Measurements from ENCODE around the gene ZFC3H1. TPM values are rescaled to one million over a fixed set of nuclear protein-coding genes. Genes with fewer than 3 reads are reported as not detected.

Gene ZFC3H1
- total and polyA plus RNA-seq, 2 donors from 2014 or later: 11.2 to 42.4 TPM

- intact Hi-C loops (cut with DNase I): no loop called here
- no peaks in the 10 kb centered on the region for H3K27me3 ChIP-seq (ENCODE audit: control insufficient read depth, insufficient read depth, low read length)
- H3K4me3 ChIP-seq (ENCODE audit: low read length in 3 of 3): no peak overlapping the region
- no peak for FAIRE-seq
- no peak for TF ChIP-seq CTCF (IDR thresholded peaks at IDR 0.05; ENCODE audit: borderline replicate concordance, extremely low read depth, insufficient read depth)
- DNase-seq: no peak
- no peaks in the 10 kb centered on the region for H3K36me3 ChIP-seq (ENCODE audit: control insufficient read depth in 2 of 3, insufficient read depth in 3 of 3, low read length in 3 of 3)
- H3K9me3 ChIP-seq (ENCODE audit: control insufficient read depth in 2 of 3, insufficient read depth in 1 of 3, low read length in 3 of 3): no peaks in the 10 kb centered on the region
- no peak overlapping the region for H3K27ac ChIP-seq (ENCODE audit: low read depth in 2 of 2, low read length in 2 of 2)
- H3K9ac ChIP-seq (ENCODE audit: low read length in 3 of 3): no peak overlapping the region
- no peaks in the 10 kb centered on the region for H3K4me1 ChIP-seq (ENCODE audit: control insufficient read depth in 2 of 3, insufficient read depth in 2 of 3, low read depth in 1 of 3, low read length in 3 of 3)
Observed at GRCh38 chr12:71566655-71567054, 97.0 kb downstream of the ZFC3H1 start.

- no peak for TF ChIP-seq CTCF (IDR thresholded peaks at IDR 0.05; ENCODE audit: borderline replicate concordance, extremely low read depth, insufficient read depth)
- FAIRE-seq (no peak), DNase-seq (no peak)
- Histone ChIP-seq H3K36me3 (ENCODE audit: control insufficient read depth in 2 of 3, insufficient read depth in 3 of 3, low read length in 3 of 3) (no peaks in the 10 kb centered on the region), H3K4me1 (ENCODE audit: control insufficient read depth in 2 of 3, insufficient read depth in 2 of 3, low read depth in 1 of 3, low read length in 3 of 3) (no peaks in the 10 kb centered on the region), H3K9me3 (ENCODE audit: control insufficient read depth in 2 of 3, insufficient read depth in 1 of 3, low read length in 3 of 3) (no peaks in the 10 kb centered on the region), H3K9ac (ENCODE audit: low read length in 3 of 3) (no peak overlapping the region), H3K27me3 (ENCODE audit: control insufficient read depth, insufficient read depth, low read length) (no peaks in the 10 kb centered on the region), H3K27ac (ENCODE audit: low read depth in 2 of 2, low read length in 2 of 2) (no peak overlapping the region), H3K4me3 (ENCODE audit: low read length in 3 of 3) (no peak overlapping the region)
- intact Hi-C loops (cut with DNase I): no loop called here
Observed at GRCh38 chr12:71565535-71565934, 98.1 kb downstream of the ZFC3H1 start.

GRCh38 chr12:71562676-71563595, 100.7 kb downstream of the ZFC3H1 start:
- no peak for FAIRE-seq
- peak in 2 of 5 donors; percentile 19 to 40 for DNase-seq
- H3K4me1 ChIP-seq (ENCODE audit: control insufficient read depth in 2 of 3, insufficient read depth in 2 of 3, low read depth in 1 of 3, low read length in 3 of 3): no peaks in the 10 kb centered on the region

More at GRCh38 chr12:71562676-71563595, 100.7 kb downstream of the ZFC3H1 start:
- Histone ChIP-seq H3K36me3 (ENCODE audit: control insufficient read depth in 2 of 3, insufficient read depth in 3 of 3, low read length in 3 of 3) (no peaks in the 10 kb centered on the region), H3K9ac (ENCODE audit: low read length in 3 of 3) (no peak overlapping the region), H3K4me3 (ENCODE audit: low read length in 3 of 3) (no peak overlapping the region), H3K9me3 (ENCODE audit: control insufficient read depth in 2 of 3, insufficient read depth in 1 of 3, low read length in 3 of 3) (no peaks in the 10 kb centered on the region), H3K27me3 (ENCODE audit: control insufficient read depth, insufficient read depth, low read length) (no peaks in the 10 kb centered on the region), H3K27ac (ENCODE audit: low read depth in 2 of 2, low read length in 2 of 2) (no peak overlapping the region)
- intact Hi-C loops (cut with DNase I): no loop called here
- no peak for TF ChIP-seq CTCF (IDR thresholded peaks at IDR 0.05; ENCODE audit: borderline replicate concordance, extremely low read depth, insufficient read depth)

Other genes starting within 250 kb of the ZFC3H1 start
- 0.19 TPM for gene LGR5, start 224.1 kb downstream of the ZFC3H1 start, total RNA-seq
- not detected for gene LGR5, start 224.1 kb downstream of the ZFC3H1 start, polyA plus RNA-seq (ENCODE audit: insufficient read depth, low read depth, low replicate concordance)
- gene THAP2, start 453 bp upstream of the ZFC3H1 start, total RNA-seq: 3.2 TPM
- gene THAP2, start 453 bp upstream of the ZFC3H1 start, polyA plus RNA-seq (ENCODE audit: insufficient read depth, low read depth, low replicate concordance): 5.0 TPM
- gene TMEM19, start 22.2 kb upstream of the ZFC3H1 start, total RNA-seq: 35.6 TPM
- gene TMEM19, start 22.2 kb upstream of the ZFC3H1 start, polyA plus RNA-seq (ENCODE audit: insufficient read depth, low read depth, low replicate concordance): 14.9 TPM
- gene RAB21, start 91.0 kb upstream of the ZFC3H1 start, total RNA-seq: 101 TPM
- 24.5 TPM for gene RAB21, start 91.0 kb upstream of the ZFC3H1 start, polyA plus RNA-seq (ENCODE audit: insufficient read depth, low read depth, low replicate concordance)
- gene TBC1D15, start 175.9 kb upstream of the ZFC3H1 start, total RNA-seq: 52.1 TPM
- gene TBC1D15, start 175.9 kb upstream of the ZFC3H1 start, polyA plus RNA-seq (ENCODE audit: insufficient read depth, low read depth, low replicate concordance): 24.6 TPM